ENCODE measurements around the gene PEG3.
"Not testable (repeated sequence)": the region's sequence is repeated elsewhere in the genome, so short reads cannot be mapped to it uniquely, and the experiment has no call there.

PEG3 gene

GRCh38 chr19:56840451-56841192 lies at the start of gene PEG3, which contains the start of gene ZIM2:
TSS of gene PEG3 (minus strand) at chr19:56840726. CDS start at chr19:56824655, 16,071 bp downstream.
TSS of gene ZIM2 (minus strand) at chr19:56840726. CDS start at chr19:56824277, 16,449 bp downstream.
- Mint-ChIP-seq H3K4me1 (no peaks in the 10 kb centered on the region), H3K36me3 (no peaks in the 10 kb centered on the region), H3K27me3 (peaks cover 9% of the 10 kb centered on the region), H3K4me3 (no peak within 1 kb of the TSS), H3K27ac (no peak within 1 kb of the TSS), H3K9me3 (peaks cover 17% of the 10 kb centered on the region)
- no peak for ATAC-seq

GRCh38 chr19:56885173-56885985 lies 44.9 kb upstream of the PEG3 start:
- no peak for ATAC-seq
- H3K27ac Mint-ChIP-seq: no peak overlapping the region
- peaks cover 8% of the 10 kb centered on the region for H3K27me3 Mint-ChIP-seq
- H3K36me3 Mint-ChIP-seq: no peaks in the 10 kb centered on the region
- no peaks in the 10 kb centered on the region for H3K4me1 Mint-ChIP-seq
- peaks cover 25% of the 10 kb centered on the region for H3K9me3 Mint-ChIP-seq
- no peak overlapping the region for H3K4me3 Mint-ChIP-seq

- Mint-ChIP-seq H3K36me3 (no peaks in the 10 kb centered on the region), H3K27ac (no peak overlapping the region), H3K27me3 (peaks cover 8% of the 10 kb centered on the region), H3K4me1 (no peaks in the 10 kb centered on the region), H3K9me3 (peaks cover 23% of the 10 kb centered on the region), H3K4me3 (no peak overlapping the region)
- no peak for ATAC-seq
Measured at GRCh38 chr19:56884441-56884840, 43.9 kb upstream of the PEG3 start.

GRCh38 chr19:56880592-56881190 lies 40.2 kb upstream of the PEG3 start:
- H3K27me3 Mint-ChIP-seq: peaks cover 8% of the 10 kb centered on the region

GRCh38 chr19:56877069-56877715 lies 36.7 kb upstream of the PEG3 start:
- Mint-ChIP-seq H3K27ac (no peak overlapping the region), H3K27me3 (no peaks in the 10 kb centered on the region), H3K9me3 (peaks cover 28% of the 10 kb centered on the region), H3K4me3 (no peak overlapping the region), H3K36me3 (no peaks in the 10 kb centered on the region), H3K4me1 (no peaks in the 10 kb centered on the region)
- no peak for ATAC-seq

More at GRCh38 chr19:56880592-56881190, 40.2 kb upstream of the PEG3 start:
- no peak for ATAC-seq
- no peaks in the 10 kb centered on the region for H3K36me3 Mint-ChIP-seq
- no peaks in the 10 kb centered on the region for H3K4me1 Mint-ChIP-seq
- H3K27ac Mint-ChIP-seq: no peak overlapping the region
- no peak overlapping the region for H3K4me3 Mint-ChIP-seq
- peaks cover 14% of the 10 kb centered on the region for H3K9me3 Mint-ChIP-seq

- Mint-ChIP-seq H3K4me1 (no peaks in the 10 kb centered on the region), H3K36me3 (no peaks in the 10 kb centered on the region), H3K9me3 (peaks cover 27% of the 10 kb centered on the region), H3K27ac (no peak overlapping the region), H3K27me3 (no peaks in the 10 kb centered on the region), H3K4me3 (no peak overlapping the region)
- no peak for ATAC-seq
Measured at GRCh38 chr19:56875717-56876116, 35.2 kb upstream of the PEG3 start.

- no peaks in the 10 kb centered on the region for H3K36me3 Mint-ChIP-seq
- peaks cover 31% of the 10 kb centered on the region for H3K9me3 Mint-ChIP-seq
- no peak overlapping the region for H3K4me3 Mint-ChIP-seq
- no peak for ATAC-seq
- H3K27me3 Mint-ChIP-seq: no peaks in the 10 kb centered on the region
- no peak overlapping the region for H3K27ac Mint-ChIP-seq
- H3K4me1 Mint-ChIP-seq: no peaks in the 10 kb centered on the region
Measured at GRCh38 chr19:56874530-56874929, 34.0 kb upstream of the PEG3 start.

- no peaks in the 10 kb centered on the region for H3K27me3 Mint-ChIP-seq
- H3K36me3 Mint-ChIP-seq: no peaks in the 10 kb centered on the region
- no peak for ATAC-seq
- peaks cover 34% of the 10 kb centered on the region for H3K9me3 Mint-ChIP-seq
- H3K4me3 Mint-ChIP-seq: no peak overlapping the region
- H3K4me1 Mint-ChIP-seq: no peaks in the 10 kb centered on the region
- H3K27ac Mint-ChIP-seq: no peak overlapping the region
Measured at GRCh38 chr19:56873493-56873892, 33.0 kb upstream of the PEG3 start.

GRCh38 chr19:56869886-56870285 lies 29.4 kb upstream of the PEG3 start:
- no peaks in the 10 kb centered on the region for H3K27me3 Mint-ChIP-seq
- no peaks in the 10 kb centered on the region for H3K36me3 Mint-ChIP-seq
- ATAC-seq: no peak
- peaks cover 28% of the 10 kb centered on the region for H3K9me3 Mint-ChIP-seq
- H3K4me1 Mint-ChIP-seq: no peaks in the 10 kb centered on the region
- no peak overlapping the region for H3K4me3 Mint-ChIP-seq
- H3K27ac Mint-ChIP-seq: no peak overlapping the region

- no peaks in the 10 kb centered on the region for H3K4me1 Mint-ChIP-seq
Measured at GRCh38 chr19:56868446-56868845, 27.9 kb upstream of the PEG3 start.

GRCh38 chr19:56866538-56866937 lies 26.0 kb upstream of the PEG3 start:
- H3K27me3 Mint-ChIP-seq: no peaks in the 10 kb centered on the region
- H3K9me3 Mint-ChIP-seq: peaks cover 20% of the 10 kb centered on the region
- no peak for ATAC-seq
- H3K4me1 Mint-ChIP-seq: no peaks in the 10 kb centered on the region
- H3K4me3 Mint-ChIP-seq: no peak overlapping the region
- no peak overlapping the region for H3K27ac Mint-ChIP-seq
- H3K36me3 Mint-ChIP-seq: no peaks in the 10 kb centered on the region

More at GRCh38 chr19:56868446-56868845, 27.9 kb upstream of the PEG3 start:
- H3K9me3 Mint-ChIP-seq: peaks cover 27% of the 10 kb centered on the region
- no peaks in the 10 kb centered on the region for H3K27me3 Mint-ChIP-seq
- H3K36me3 Mint-ChIP-seq: no peaks in the 10 kb centered on the region
- no peak overlapping the region for H3K4me3 Mint-ChIP-seq
- H3K27ac Mint-ChIP-seq: no peak overlapping the region
- no peak for ATAC-seq

- no peak for ATAC-seq
- no peak overlapping the region for H3K27ac Mint-ChIP-seq
- no peak overlapping the region for H3K4me3 Mint-ChIP-seq
- H3K4me1 Mint-ChIP-seq: no peaks in the 10 kb centered on the region
- peaks cover 17% of the 10 kb centered on the region for H3K9me3 Mint-ChIP-seq
- H3K27me3 Mint-ChIP-seq: no peaks in the 10 kb centered on the region
- H3K36me3 Mint-ChIP-seq: no peaks in the 10 kb centered on the region
Measured at GRCh38 chr19:56864443-56865125, 24.1 kb upstream of the PEG3 start.

- no peak overlapping the region for H3K4me3 Mint-ChIP-seq
- no peak for ATAC-seq
- no peaks in the 10 kb centered on the region for H3K27me3 Mint-ChIP-seq
Measured at GRCh38 chr19:56862741-56863140, 22.2 kb upstream of the PEG3 start.

GRCh38 chr19:56860409-56860808 lies 19.9 kb upstream of the PEG3 start:
- H3K27me3 Mint-ChIP-seq, H3K4me1 Mint-ChIP-seq, ATAC-seq, H3K36me3 Mint-ChIP-seq, H3K4me3 Mint-ChIP-seq, H3K27ac Mint-ChIP-seq: not testable (repeated sequence)
- peaks cover 12% of the 10 kb centered on the region for H3K9me3 Mint-ChIP-seq

More at GRCh38 chr19:56862741-56863140, 22.2 kb upstream of the PEG3 start:
- Mint-ChIP-seq H3K9me3 (peaks cover 15% of the 10 kb centered on the region), H3K4me1 (no peaks in the 10 kb centered on the region), H3K36me3 (no peaks in the 10 kb centered on the region), H3K27ac (no peak overlapping the region)
